NCI-H460 (cell line): ENCODE data around the gene MAFG. TPM values are rescaled to one million over a fixed set of nuclear protein-coding genes. Genes with fewer than 3 reads are reported as not detected.

Experiments
- DNase-seq: peaks from one replicate; pipeline ENCODE4 v3.0.0-alpha.2; 2016; ENCODE audit warnings: low read depth; ENCODE audit errors: extremely low read depth
- total RNA-seq: library from RNA; depleted of rRNA; stranded (reverse); fragments of >200 nt; shearing (Covaris generic); gene quantifications from 2 replicates; pipeline ENCODE4 v1.2.3, GENCODE V29; 2014

The MAFG gene
- total RNA-seq, 1 experiment from 2014 or later: 64.3 TPM

GRCh38 chr17:81912441-81913309, 14.9 kb downstream of the MAFG start:
- DNase-seq: no peak

DNA sequence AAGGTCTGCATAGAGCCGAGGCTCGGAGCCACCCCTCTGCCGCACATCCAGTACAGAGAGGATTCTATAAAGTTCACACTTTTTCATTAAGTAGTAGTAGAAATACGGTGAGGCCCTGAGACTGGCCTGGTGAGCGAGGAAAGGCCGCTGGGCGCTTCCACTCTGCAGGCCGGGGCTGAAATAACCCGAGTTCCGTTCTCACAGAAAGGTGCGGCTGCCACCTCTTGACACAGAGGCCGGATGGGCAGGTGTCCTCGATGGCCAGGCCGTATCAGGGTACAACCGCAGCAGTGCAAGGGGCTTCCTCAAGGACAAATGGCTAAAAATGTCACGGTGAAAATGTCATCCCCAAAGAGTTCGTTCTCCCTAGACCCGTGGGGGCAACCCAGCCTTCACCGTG, 15.6 kb downstream of the MAFG start:
- DNase-seq: no peak

- DNase-seq: peak; percentile 91
These were observed 16.1 kb downstream of the MAFG start, which contains the start of gene PCYT2 for GRCh38 chr17:81911277-81911961. Gene PCYT2, minus strand, starts transcription at chr17:81911399. Its CDS starts 44 bp downstream, at chr17:81911355.

DNA sequence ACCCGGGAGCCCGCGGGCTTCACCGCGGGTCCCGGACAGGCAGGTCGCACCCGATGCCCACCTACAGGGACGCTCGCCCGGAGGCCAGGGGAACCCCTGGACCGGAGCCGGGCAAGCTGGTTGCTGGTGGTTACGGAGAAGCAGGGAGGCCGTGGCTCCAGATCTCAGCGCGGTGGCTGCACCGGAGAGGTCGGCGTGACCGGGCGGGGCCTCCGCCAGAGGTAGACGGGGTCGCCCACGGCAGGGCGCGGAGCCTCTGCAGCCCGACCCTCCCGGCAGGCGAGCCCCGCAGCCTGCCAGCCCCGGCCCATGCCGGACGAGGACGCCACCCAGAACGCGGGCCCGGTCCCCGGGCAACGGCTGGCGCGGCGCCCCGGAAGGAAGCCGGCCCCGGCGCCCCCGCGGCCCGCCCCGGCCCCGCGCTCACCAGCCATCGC, 16.7 kb downstream of the MAFG start:
- no peak for DNase-seq

GRCh38 chr17:81909966-81910839, 17.3 kb downstream of the MAFG start:
- no peak for DNase-seq

DNA sequence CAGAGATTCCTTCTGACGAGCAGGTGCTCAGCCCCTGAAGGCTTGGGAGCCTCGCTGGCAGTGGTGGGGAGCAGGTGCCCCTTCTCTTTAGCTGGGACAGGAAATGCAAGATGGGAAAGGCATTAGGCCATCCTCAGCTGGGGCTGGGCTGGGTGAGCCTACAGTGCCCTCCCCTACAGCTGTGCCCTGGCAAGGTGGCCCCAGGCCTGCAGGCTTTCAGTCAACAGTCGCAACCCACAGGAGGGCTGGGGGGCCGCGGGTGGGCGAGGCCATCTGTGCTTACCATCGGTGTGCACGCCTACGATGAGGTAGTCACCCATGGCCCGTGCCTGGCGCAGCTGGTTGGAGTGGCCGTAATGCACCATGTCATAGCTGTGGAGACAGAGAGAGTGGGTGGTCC, 18.3 kb downstream of the MAFG start:
- no peak for DNase-seq

- DNase-seq: no peak
These were observed 18.7 kb downstream of the MAFG start for GRCh38 chr17:81908793-81909192.

DNA sequence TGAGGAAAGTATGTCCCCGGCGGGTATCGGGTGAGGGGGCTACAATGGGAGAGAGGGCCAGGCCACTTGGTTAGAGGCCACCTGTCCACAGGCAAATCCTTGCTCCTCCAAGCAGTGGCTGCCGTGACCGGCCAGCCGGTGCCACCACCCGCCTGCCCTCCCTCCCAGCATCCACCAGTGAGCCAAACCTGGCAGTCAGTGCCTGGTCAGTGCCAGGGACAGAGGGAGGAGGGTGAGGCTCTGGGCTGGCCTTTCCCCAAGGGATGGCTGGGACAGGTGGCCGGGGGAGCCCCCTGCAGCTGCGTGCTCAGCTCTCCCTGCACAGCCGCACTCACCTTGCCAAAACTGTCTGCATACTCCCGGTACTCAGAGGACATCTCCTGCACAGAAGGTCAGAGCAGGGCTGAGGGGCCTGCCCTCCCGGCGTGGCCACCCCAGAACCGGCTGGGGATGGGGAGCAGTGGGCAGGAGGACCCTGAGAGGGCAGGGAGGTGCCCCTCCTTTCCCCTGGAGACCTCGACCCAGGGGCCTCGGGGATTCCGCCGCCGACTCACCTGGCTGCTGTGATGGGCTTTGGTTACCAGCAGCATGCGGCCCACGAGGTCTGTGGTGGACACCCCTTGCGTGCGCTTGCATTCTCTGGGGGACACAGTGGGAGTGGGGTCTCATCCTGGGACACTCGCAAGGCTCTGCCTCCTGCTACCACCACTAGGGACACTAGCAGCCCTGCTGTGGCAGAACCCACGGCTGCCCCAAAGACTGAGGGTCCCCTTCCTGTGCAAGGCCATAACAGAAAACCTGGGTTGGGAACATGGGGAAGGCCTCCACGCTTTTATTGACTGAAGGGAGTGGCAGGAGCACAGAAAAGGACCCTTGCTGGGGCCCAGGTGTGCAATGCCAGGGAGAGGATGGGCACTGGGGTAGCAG, 20.1 kb downstream of the MAFG start:
- DNase-seq: no peak

GRCh38 chr17:81906476-81907218, 20.9 kb downstream of the MAFG start:
- no peak for DNase-seq

DNA sequence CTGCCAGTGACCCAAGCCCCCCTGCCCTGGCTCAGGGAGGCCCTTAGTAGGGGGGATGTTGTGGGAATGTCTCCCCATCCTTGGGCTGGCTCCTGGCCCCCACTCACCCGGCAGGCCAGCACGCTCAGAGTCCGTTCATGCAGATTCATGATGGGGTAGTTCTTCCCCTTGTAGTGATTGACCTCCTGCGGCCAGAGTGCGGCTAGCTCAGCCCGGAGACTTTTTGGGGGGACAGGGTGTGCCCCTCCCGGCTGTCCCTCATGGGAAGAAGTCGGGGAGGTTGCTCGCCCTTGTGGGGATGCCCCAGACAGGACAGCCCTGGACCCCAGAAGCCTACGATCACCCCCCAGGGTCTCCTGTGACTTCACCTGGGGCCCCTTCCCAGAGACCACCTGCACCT, 21.5 kb downstream of the MAFG start:
- DNase-seq: no peak

DNA sequence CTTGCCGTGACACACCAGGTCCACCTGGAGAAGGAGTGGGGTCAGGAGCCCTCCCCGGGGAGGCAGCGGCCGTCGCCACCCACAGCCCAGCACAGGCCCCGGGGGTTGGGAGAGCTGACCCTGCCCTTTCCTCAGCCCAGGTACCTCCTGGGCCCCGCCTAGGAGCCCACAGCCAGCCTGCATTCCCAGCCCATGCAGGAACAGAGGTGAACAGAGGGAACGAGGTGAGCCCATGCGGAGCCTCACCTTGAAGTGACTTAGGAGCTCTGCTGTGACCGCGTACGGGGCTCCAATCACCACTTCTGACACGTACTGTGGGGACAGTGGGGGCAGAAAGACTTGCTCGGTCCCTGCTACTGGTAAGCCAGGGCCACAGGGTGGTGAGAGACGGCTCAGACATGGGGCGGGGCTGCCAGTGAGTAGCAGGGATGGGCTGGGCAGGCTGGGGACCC, 22.1 kb downstream of the MAFG start:
- DNase-seq: no peak

DNA sequence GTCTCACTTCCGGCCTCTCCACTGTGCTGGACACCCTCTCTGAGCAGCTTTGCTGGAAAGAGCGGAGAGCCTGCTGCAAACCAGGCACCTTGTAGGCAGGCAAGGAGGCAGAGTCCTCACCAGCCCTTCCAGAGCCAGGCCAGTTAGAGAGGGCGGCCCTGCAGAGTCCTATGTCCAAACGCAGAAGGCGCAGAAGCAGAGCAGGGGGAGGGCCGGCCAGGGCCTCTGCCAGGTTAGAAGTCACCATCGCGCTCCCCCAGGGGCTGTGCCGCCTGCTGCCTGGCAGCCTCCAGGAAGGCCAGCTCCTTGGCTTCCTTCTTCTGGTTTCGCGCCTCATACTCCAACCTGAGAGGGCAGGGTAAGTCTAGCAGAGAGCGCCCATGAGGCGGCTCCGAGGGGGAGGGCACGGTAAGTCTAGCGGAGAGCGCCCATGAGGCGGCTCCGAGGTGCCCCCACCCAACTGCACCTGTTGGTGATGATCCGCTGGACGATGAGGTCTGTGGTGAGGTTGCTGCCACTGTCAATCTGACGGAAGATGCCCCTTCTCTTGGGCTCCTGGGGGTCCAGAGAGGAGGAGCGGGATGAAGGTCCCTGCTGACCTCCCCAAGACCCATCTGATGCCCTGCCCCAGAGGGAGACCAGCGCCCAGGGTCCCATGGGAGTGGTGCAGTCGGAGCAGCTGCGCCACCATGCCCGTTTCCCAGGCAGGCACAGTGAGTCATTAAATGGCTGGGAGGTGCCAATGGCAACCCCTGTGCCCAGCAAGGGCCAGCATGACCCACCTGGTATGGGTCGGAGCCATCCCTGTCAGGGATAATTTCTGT, 22.7 kb downstream of the MAFG start:
- DNase-seq: no peak

DNA sequence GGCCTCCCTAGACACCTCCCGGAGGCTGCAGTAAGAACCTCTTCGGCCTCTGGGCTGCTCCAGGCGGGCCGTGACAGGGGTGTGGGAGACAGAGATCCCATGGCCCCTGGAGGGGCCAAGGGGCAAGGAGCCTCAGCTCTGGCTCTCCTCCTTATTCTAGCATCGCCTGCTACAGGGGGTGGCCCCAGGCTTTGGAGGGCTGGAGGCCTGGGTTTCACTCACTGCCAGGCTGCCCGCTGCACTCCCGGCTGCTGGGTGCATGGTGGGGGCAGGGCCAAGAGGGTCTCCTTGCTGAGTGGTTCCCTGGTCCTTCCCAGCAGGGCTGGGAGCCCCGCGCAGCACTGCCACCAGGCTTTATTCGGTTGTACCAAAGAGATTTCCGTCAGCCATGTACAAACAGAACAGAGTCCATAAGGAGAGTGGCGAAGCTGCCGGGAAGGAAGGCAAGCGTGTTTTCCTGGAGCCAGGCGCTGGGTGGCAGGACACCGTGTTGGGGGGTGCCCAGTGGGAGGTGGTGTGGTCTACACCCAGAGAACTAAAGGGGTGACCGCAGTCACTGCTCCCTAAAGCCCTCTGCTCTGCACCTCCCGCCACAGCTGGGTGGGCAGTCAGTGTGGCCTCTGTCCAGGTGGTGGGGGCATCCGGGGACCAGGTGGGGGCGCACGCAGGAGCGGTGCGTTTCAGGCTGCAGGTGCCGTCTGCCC, 23.5 kb downstream of the MAFG start:
- no peak for DNase-seq

- DNase-seq: no peak
These were observed 24.1 kb downstream of the MAFG start for GRCh38 chr17:81903415-81903831.

- no peak for DNase-seq
These were observed 24.7 kb downstream of the MAFG start for GRCh38 chr17:81902653-81903414.

DNA sequence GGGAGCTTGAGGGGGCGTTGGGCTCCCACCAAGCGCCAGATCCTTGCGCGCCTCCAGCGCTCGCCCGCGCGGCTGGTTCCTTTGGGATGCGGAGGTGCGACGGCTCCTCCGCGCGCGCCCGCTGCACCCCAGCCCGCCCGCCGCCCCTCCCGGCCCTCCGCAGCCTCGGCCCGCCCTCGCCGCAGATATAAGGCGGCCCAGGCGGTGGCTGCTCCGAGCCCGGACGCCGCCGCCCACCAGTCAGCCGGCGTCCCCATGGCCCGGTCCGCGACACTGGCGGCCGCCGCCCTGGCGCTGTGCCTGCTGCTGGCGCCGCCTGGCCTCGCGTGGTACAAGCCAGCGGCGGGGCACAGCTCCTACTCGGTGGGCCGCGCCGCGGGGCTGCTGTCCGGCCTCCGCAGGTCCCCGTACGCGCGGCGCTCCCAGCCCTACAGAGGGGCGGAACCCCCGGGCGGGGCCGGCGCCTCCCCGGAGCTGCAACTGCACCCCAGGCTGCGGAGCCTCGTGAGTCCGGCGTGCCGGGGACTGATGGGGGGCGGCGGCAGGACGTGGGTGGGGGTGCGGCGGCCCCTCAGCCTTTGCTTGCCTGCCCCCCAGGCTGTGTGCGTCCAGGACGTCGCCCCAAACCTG, 25.4 kb downstream of the MAFG start, which contains the start of gene NPB:
TSS of gene NPB (plus strand) at position 216 of the 630 bp plus-strand sequence. CDS start at position 256, 40 bp downstream.
- DNase-seq: no peak
